SK-N-SH (cell line): ENCODE results near the gene NR2C1. TPM values are rescaled to one million over a fixed set of nuclear protein-coding genes. Genes with fewer than 3 reads are reported as not detected.

Experiments used
- CTCF ChIA-PET: fragments of 300-600, 350-600 bp; formaldehyde crosslinking; extraction: SDS; loops from one replicate; lab custom pipeline; 2021; lab: Yijun Ruan, JAX
- POLR2A ChIA-PET: fragments of 350-600 bp; sonication (Branson Sonifier 250); formaldehyde crosslinking; extraction: SDS; loops from one replicate; lab custom pipeline; 2020; ENCODE audit warnings: antibody characterized with exemption, inconsistent platforms; lab: Yijun Ruan, JAX
- DNase-seq: peaks from one replicate; pipeline ENCODE4 v3.0.0; 2012
- H2AFZ ChIP-seq: fragments of 200-600 bp; sonication (generic); 2 replicates; pipeline ENCODE4 v1.8.1; 2016; ENCODE audit warnings: antibody characterized with exemption, mild to moderate bottlenecking, low read depth
- H3F3A ChIP-seq: fragments of 200-600 bp; sonication (generic); replicated peaks from 2 replicates; pipeline ENCODE3; 2016; ENCODE audit warnings: antibody characterized with exemption, mild to moderate bottlenecking; ENCODE audit not compliant: insufficient read depth
- H3K27ac ChIP-seq, 2 experiments: fragments of 200-500 bp in 1 of 2; fragments of 200-600 bp in 1 of 2; sonication (Bioruptor generic) in 1 of 2; sonication (generic), shearing (Covaris generic) in 1 of 2; 2 replicates each; pipeline versions ENCODE4 v1.5.1 to v1.6.1; 2014 to 2016; ENCODE audit warnings: low read depth in 2 of 2, inconsistent platforms in 1 of 2, low read length in 1 of 2, mild to moderate bottlenecking in 1 of 2, mixed read lengths in 1 of 2
- H3K27me3 ChIP-seq: fragments of 200-600 bp; sonication (generic), shearing (Covaris generic); 2 replicates; pipeline ENCODE4 v1.6.1; 2016; ENCODE audit warnings: mixed run types; ENCODE audit not compliant: insufficient read depth
- H3K36me3 ChIP-seq, 2 experiments: fragments of 200-500 bp in 1 of 2; fragments of 200-600 bp in 1 of 2; sonication (Bioruptor generic) in 1 of 2; sonication (generic) in 1 of 2; replicated peaks in 1 of 2; 2 replicates each; pipeline versions ENCODE3 to v1.5.1; 2014 to 2016; ENCODE audit warnings: low read length in 1 of 2, mild to moderate bottlenecking in 1 of 2; ENCODE audit not compliant: insufficient read depth in 2 of 2, control insufficient read depth in 1 of 2
- H3K4me1 ChIP-seq, 2 experiments: fragments of 200-500 bp in 1 of 2; fragments of 200-600 bp in 1 of 2; sonication (Bioruptor generic) in 1 of 2; sonication (generic), shearing (Covaris generic) in 1 of 2; 2 replicates each; pipeline versions ENCODE4 v1.5.1 to v1.6.1; 2014 to 2016; ENCODE audit warnings: low read depth in 1 of 2, low read length in 1 of 2, mixed run types in 1 of 2; ENCODE audit not compliant: insufficient read depth in 2 of 2, control insufficient read depth in 1 of 2
- H3K4me2 ChIP-seq: fragments of 200-600 bp; sonication (generic), shearing (Covaris generic); 2 replicates; pipeline ENCODE4 v1.6.1; 2017; ENCODE audit warnings: mixed run types
- H3K4me3 ChIP-seq, 2 experiments: fragments of 200-500 bp in 1 of 2; fragments of 200-600 bp in 1 of 2; sonication (Bioruptor generic) in 1 of 2; sonication (generic), shearing (Covaris generic) in 1 of 2; 2 replicates each; pipeline versions ENCODE4 v1.5.1 to v1.8.1; 2014 to 2016; ENCODE audit warnings: low read depth in 2 of 2, inconsistent platforms in 1 of 2, low read length in 1 of 2, mild to moderate bottlenecking in 1 of 2, mixed read lengths in 1 of 2, moderate library complexity in 1 of 2
- H3K79me2 ChIP-seq: fragments of 200-600 bp; sonication (generic); 2 replicates; pipeline ENCODE4 v1.8.1; 2017; ENCODE audit warnings: mild to moderate bottlenecking; ENCODE audit not compliant: insufficient read depth
- H3K9ac ChIP-seq: fragments of 200-600 bp; sonication (generic); 2 replicates; pipeline ENCODE4 v1.6.1; 2017; ENCODE audit warnings: mixed run types
- H3K9me2 ChIP-seq: fragments of 200-600 bp; sonication (generic); 2 replicates; pipeline ENCODE4 v1.6.1; 2017; ENCODE audit warnings: mixed run types
- H3K9me3 ChIP-seq: fragments of 200-600 bp; sonication (generic); 2 replicates; pipeline ENCODE4 v1.6.1; 2017; ENCODE audit warnings: mixed run types, mild to moderate bottlenecking, moderate library complexity
- H4K20me1 ChIP-seq: fragments of 200-600 bp; sonication (generic); 2 replicates; pipeline ENCODE4 v1.6.1; 2017; ENCODE audit warnings: mild to moderate bottlenecking, mixed run types; ENCODE audit not compliant: insufficient read depth
- EP300 ChIP-seq, 2 experiments: IDR thresholded peaks; 2 replicates each; pipeline versions ENCODE4 v1.4.0 to v1.6.1; 2012; ENCODE audit warnings: borderline replicate concordance in 1 of 2, low read depth in 1 of 2, low read length in 1 of 2
- FOSL2 ChIP-seq: IDR thresholded peaks from 2 replicates; pipeline ENCODE4 v1.4.0; 2012; ENCODE audit warnings: low read depth, mild to moderate bottlenecking, moderate library complexity, borderline replicate concordance
- FOXM1 ChIP-seq: IDR thresholded peaks from 2 replicates; pipeline ENCODE4 v1.4.0; 2012; ENCODE audit warnings: low read depth, mild to moderate bottlenecking
- GATA2 ChIP-seq: sonication (generic); formaldehyde crosslinking; IDR thresholded peaks from 2 replicates; pipeline ENCODE4 v1.5.0; 2020; ENCODE audit warnings: mild to moderate bottlenecking, missing genetic modification reagents
- MEF2A ChIP-seq: IDR thresholded peaks from 2 replicates; pipeline ENCODE4 v1.4.0; 2012; ENCODE audit warnings: low read depth, borderline replicate concordance
- NFIC ChIP-seq: IDR thresholded peaks from 2 replicates; pipeline ENCODE4 v1.4.0; 2012; ENCODE audit warnings: borderline replicate concordance
- NRF1 ChIP-seq: IDR thresholded peaks from 2 replicates; pipeline ENCODE4 v1.6.1; 2012; ENCODE audit warnings: low read depth, mild to moderate bottlenecking, low read length
- POLR2AphosphoS5 ChIP-seq: IDR thresholded peaks from 2 replicates; pipeline ENCODE4 v1.6.1; 2012; ENCODE audit warnings: low read depth, low read length
- RAD21 ChIP-seq: IDR thresholded peaks from 2 replicates; pipeline ENCODE4 v1.6.1; 2012; ENCODE audit warnings: mild to moderate bottlenecking, low read length
- RCOR1 ChIP-seq: fragments of 150-350 bp; IDR thresholded peaks from 2 replicates; pipeline ENCODE4 v1.6.1; 2017; ENCODE audit warnings: antibody characterized with exemption, low read length
- RFX5 ChIP-seq: IDR thresholded peaks from 2 replicates; pipeline ENCODE4 v1.6.1; 2012; ENCODE audit warnings: mild to moderate bottlenecking, improper control_type of control experiment, low read length
- RXRA ChIP-seq: IDR thresholded peaks from 2 replicates; pipeline ENCODE4 v1.4.0; 2012; ENCODE audit warnings: low read depth, mild to moderate bottlenecking, borderline replicate concordance
- YY1 ChIP-seq: IDR thresholded peaks from 2 replicates; pipeline ENCODE4 v1.4.0; 2012; ENCODE audit warnings: low read depth, mild to moderate bottlenecking
- WGBS: methylation state at CpG from one replicate; pipeline ENCODE4 v1.1.6; 2017; ENCODE audit warnings: low lambda C conversion rate; 5-methylcytosine and 5-hydroxymethylcytosine counted together
- polyA plus RNA-seq, 3 experiments: library from polyadenylated mRNA; depleted of rRNA; stranded (reverse); fragments of >200 nt; gene quantifications; 2 replicates each; pipeline ENCODE4 v1.2.3, GENCODE V29; 2012
- TF ChIP-seq, protein P1 (sequence below): fragments of 150-350 bp; IDR thresholded peaks from 2 replicates; pipeline ENCODE4 v1.6.1; 2017; ENCODE audit warnings: antibody characterized with exemption, low read length, low read depth, borderline replicate concordance
- TF ChIP-seq, protein P2 (sequence below): fragments of 150-350 bp; IDR thresholded peaks from 2 replicates; pipeline ENCODE4 v1.6.1; 2016; ENCODE audit warnings: mild to moderate bottlenecking, low read depth, low read length
- TF ChIP-seq, protein P3 (sequence below): IDR thresholded peaks from 2 replicates; pipeline ENCODE4 v1.4.0; 2012; ENCODE audit warnings: low read depth, borderline replicate concordance

Gene NR2C1
- polyA plus RNA-seq, 1 of the 3 experiments (the other 2 are of a cell fraction) = 15.9 TPM

DNA sequence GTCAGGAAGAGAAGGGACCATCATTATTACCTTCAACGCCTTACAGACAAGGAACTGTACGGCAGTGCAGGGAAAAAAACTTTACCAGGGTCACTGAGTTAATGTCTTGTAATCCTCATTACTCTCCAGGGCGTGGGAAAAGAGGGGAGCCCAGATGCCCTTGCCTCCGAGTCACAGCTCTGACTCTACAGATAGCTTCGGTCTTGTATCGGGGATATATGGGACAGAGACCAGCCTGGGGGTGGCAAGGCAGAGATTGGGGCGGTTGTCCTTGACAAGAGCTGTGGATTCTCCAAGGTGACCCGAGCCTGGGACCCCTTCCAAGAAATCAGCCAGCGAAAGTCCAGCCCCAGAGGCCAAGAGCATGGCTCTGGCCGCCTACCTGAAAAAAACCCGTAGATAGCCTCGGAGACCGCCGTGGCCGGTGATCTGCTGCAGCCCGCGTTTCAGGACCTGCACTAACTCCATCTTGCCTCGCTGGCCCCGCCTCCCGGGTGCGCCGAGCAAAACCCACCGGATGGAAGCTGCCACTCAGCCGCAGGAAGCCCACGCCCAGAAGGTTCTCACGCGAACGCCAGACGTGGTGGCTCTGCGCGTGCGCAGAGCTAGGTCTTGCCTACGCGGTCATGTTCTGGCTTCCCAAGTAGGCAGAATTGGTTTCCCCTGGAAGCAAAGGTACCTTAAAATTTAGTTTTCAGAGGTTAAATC lies 70.1 kb downstream of the NR2C1 start, which contains the start of gene NDUFA12 (continued):
- TF ChIP-seq NRF1 (peak; percentile 94), YY1 (peak; percentile 93), MEF2A (peak; percentile 10; the same call in 1 of the 2 replicates), RCOR1 (no peak; the same call in 1 of the 2 replicates)
- TF ChIP-seq, protein P1, sequence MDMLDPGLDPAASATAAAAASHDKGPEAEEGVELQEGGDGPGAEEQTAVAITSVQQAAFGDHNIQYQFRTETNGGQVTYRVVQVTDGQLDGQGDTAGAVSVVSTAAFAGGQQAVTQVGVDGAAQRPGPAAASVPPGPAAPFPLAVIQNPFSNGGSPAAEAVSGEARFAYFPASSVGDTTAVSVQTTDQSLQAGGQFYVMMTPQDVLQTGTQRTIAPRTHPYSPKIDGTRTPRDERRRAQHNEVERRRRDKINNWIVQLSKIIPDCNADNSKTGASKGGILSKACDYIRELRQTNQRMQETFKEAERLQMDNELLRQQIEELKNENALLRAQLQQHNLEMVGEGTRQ = no peak

DNA sequence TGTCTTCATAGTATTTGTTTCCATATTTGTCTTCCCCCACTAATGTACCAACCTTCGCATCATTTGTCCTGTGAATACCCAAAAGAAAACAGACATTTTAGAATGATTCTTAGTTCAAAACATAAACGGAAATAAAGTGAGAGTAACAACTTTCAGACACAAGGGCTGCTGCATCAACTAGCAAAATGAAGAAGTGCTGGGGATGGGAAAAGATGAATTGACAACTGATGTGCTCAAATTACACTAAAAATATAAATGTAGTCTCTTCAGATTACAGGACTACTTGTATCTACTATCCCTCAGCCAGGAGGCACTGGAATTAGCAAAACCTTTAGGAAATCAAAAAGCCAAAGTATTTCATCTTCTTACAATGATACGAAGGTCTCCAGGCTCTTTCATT lies 70.7 kb downstream of the NR2C1 start:
- Histone ChIP-seq H3K36me3 (peaks cover 2 to 12% of the 10 kb centered on the region in 2 experiments), H3K4me3 (peak overlapping the region; percentile 71 to 94), H3K4me2 (peak overlapping the region; percentile 78), H3K9me3 (0 out of 2 replicates have a peak, but pooled peaks cover 2% of the 10 kb centered on the region), H3K9me2 (no peaks in the 10 kb centered on the region), H3K4me1 (no peaks in the 10 kb centered on the region), H3K27me3 (no peaks in the 10 kb centered on the region), H3F3A (peaks cover 4% of the 10 kb centered on the region), H3K27ac (peak overlapping the region; percentile 77 to 84; a peak in 3 of 4 replicates), H4K20me1 (no peaks in the 10 kb centered on the region), H3K79me2 (peaks cover 49% of the 10 kb centered on the region), H3K9ac (peak overlapping the region; percentile 81), H2AFZ (peak overlapping the region; percentile 94)
- ChIA-PET POLR2A (no interaction called here), CTCF (no interaction called here)
- WGBS = 10% methylated on average over 3 of the region's 3 CpGs
- no peak for DNase-seq
- no peak for TF ChIP-seq POLR2AphosphoS5
- no peak for TF ChIP-seq RAD21
- no peak for TF ChIP-seq FOXM1
- TF ChIP-seq, protein P2, sequence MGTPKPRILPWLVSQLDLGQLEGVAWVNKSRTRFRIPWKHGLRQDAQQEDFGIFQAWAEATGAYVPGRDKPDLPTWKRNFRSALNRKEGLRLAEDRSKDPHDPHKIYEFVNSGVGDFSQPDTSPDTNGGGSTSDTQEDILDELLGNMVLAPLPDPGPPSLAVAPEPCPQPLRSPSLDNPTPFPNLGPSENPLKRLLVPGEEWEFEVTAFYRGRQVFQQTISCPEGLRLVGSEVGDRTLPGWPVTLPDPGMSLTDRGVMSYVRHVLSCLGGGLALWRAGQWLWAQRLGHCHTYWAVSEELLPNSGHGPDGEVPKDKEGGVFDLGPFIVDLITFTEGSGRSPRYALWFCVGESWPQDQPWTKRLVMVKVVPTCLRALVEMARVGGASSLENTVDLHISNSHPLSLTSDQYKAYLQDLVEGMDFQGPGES = no peak
- TF ChIP-seq RXRA = no peak
- no peak for TF ChIP-seq RFX5
- no peak for TF ChIP-seq NFIC
- TF ChIP-seq, protein P3, sequence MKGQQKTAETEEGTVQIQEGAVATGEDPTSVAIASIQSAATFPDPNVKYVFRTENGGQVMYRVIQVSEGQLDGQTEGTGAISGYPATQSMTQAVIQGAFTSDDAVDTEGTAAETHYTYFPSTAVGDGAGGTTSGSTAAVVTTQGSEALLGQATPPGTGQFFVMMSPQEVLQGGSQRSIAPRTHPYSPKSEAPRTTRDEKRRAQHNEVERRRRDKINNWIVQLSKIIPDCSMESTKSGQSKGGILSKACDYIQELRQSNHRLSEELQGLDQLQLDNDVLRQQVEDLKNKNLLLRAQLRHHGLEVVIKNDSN = no peak
- no peak for TF ChIP-seq FOSL2
- TF ChIP-seq EP300 (IDR thresholded peaks at IDR 0.05; ENCODE audit: borderline replicate concordance in 1 of 2, low read depth in 1 of 2, low read length in 1 of 2) = no peak
- TF ChIP-seq, protein P1 = no peak
- TF ChIP-seq GATA2 (CRISPR knock-in tag) = no peak
- no peak for TF ChIP-seq MEF2A
- TF ChIP-seq YY1 = no peak
